HS-27A (cell line): ENCODE measurements around the gene SCLY.
A peak's percentile ranks its signal among the peaks of the same experiment; 100 is the strongest.

Source experiments
- DNase-seq: peaks from one replicate; pipeline ENCODE4 v3.0.0-alpha.2; 2012; ENCODE audit warnings: low read depth, missing footprints

SCLY gene

DNA sequence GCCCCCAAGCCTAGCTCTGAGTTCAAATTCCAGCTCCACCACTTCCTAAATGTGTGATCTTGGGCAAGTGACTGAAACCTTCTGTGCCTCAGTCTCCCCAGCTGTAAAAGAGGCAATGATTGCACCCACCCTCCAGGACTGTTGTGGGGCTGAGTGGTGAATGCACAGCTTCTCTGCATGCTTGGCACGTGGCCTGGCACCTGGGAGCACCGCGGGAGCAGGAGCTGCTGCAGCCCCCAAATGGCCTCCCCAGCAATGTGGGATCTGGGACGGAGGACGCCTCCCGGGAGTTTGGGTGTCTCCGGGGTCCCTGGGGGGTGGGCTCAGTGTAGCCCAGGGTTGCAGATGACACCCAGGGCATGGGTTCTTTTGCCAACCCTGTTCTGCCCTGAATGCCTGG lies 79.2 kb downstream of the SCLY start:
- DNase-seq: no peak

DNA sequence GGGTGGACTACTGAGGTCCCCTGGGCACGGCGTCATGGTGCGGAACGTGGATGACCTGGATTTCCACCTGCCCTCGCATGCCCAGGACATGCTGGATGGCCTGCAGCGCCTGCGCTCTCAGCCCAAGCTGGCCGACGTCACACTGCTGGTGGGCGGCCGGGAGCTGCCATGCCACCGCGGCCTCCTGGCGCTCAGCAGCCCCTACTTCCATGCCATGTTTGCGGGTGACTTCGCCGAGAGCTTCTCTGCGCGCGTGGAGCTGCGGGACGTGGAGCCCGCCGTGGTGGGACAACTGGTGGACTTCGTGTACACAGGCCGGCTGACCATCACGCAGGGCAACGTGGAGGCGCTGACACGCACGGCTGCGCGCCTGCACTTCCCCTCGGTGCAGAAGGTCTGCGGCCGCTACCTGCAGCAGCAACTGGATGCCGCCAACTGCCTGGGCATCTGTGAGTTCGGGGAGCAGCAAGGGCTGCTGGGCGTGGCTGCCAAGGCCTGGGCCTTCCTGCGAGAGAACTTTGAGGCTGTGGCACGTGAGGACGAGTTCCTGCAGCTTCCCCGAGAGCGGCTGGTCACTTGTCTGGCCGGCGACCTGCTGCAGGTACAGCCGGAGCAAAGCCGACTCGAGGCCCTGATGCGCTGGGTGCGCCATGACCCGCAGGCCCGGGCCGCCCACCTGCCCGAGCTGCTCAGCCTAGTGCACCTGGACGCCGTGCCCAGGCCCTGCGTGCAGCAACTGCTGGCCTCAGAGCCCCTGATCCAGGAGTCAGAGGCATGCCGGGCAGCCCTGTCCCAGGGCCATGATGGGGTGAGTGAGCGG lies 80.1 kb downstream of the SCLY start:
- DNase-seq: no peak

DNA sequence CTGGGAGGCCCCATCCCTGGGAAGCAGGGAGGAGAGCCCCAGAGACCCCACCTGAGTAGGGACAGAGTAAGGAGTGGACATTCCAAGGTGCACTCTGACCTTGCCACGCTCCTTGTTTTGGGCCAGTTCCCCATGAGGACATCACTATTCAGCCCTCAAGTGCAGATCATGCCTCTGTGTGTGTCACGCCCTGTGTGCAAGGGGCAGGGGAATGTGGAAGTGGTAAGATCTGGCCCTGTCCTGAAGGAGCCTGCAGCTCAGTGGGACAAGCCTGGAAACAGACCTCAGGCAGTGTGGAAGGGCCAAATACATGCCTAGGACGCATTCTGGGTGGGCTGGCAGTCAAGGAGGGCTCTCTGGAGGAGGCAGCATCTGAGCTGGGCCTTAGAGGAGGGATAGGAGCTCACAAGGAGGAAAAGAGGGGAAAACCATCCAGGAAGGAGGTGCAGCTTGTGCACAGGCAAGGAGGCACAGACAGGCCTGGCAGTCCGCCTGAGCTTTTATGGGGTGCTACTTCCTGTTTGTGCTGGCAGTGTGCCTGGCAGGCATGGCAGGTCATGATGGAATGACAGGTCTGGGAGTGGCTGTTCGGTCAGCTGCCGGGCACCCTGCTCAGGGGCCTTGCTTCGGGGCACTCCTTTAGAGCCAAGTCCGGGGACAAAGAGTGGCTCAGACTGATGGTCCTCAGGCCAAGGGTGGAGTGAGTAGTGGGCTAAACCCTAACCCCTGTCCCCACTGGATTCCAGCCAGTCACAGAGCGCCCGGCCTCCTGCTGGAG lies 80.9 kb downstream of the SCLY start:
- no peak for DNase-seq

DNA sequence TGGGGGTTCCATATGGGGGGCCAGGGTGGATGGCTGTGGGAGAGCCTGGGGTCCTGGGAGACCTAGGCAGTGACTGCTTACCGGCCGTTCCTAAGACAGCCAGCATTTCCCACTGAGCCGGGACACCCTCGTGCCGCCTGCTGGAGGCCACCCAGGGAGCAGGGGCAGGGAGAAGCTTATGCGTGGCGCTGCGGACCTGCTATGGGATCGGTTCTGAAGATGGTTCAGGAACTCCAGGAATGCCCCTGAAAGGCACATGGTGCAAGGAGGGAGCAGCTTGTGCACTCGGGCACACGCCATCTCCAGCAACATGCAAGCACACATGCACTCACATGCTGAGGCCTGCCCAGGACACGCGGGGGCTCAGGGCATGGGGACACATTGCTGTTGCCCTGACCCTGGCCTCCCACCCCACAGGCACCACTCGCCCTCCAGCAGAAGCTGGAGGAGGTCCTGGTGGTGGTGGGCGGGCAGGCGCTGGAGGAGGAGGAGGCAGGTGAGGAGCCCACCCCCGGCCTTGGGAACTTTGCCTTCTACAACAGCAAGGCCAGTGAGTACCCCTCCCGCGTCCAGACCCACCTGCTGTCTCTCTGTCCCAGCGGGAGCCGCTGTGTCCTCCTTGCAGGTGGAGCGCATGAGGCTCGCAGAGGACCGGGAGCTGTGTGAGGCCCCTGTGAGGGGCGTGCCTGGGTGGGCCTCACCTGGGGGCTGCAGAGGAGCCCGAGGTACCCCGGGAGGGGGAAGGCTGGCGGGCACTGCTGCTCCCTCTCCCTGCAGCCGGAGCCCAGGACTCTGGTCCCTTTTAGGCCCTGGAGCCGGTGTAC lies 81.8 kb downstream of the SCLY start:
- no peak for DNase-seq

GRCh38 chr2:238143239-238143951 lies 82.6 kb downstream of the SCLY start:
- peak; percentile 14 for DNase-seq

DNA sequence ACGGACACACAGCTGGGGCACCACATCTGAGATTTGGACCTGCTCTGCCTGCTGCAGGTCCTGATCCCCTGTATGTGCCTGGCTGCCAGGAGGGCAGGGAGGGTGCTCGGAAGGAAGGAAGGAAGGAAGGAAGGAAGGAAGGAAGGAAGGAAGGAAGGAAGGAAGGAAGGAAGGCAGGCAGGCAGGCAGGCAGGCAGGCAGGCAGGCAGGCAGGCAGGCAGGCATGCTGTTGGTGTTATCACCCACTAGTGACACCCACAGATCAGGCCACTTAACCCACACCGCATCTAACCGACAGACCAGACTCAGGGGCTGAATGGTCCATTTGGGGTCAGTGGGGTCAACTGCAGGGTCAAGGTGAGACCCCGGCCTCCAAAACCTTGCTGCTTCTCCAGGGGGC lies 83.5 kb downstream of the SCLY start:
- no peak for DNase-seq

- no peak for DNase-seq
Measured at GRCh38 chr2:238145046-238145445, 84.2 kb downstream of the SCLY start.

DNA sequence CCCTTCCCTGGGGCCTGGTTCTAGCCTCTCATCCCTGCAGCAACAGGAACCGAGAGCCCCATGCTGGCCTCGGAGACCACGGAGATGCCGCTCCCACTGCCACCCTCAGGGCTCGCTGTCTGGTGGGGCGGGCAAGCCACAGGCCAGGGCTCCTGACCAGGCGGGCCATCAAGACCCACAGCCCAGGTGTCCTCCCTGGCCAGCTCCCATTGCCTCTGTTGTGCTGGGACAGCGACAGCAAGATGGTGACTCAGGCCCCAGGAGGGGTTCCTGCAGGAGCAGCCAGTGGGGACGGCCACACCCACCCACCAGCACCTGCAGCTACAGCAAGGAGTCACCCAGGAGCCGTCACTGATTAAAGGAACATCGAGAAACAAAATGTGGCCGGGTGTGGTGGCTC lies 85.0 kb downstream of the SCLY start:
- no peak for DNase-seq

DNA sequence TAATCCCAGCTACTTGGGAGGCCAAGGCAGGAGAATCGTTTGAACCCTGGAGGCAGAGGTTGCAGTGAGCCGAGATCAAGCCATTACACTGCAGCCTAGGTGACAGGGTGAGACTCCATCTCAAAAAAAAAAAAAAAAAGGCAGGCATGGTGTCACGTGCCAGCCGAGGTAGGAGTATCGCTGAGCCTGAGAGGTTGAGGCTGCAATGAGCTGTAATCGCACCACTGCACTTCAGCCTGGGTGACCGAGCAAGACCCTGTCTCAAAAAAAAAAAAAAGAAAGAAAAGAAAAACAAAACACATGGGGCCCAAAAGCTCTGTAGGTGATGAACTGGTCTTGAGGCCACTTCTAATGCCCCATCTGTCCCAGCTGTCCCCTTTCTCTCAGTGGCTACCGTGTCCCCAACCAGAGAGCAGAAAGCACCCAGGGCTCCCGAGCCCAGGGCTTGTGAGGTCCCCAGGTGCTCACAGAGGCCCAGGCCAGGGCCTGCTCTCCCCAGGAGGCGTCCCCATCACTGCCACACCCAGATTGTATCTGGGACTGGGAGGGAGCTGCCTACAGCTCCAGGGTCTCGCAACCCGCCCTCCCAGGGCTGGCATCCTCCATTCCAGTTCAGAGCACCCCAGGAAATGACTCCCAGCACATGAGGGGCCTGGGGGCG lies 86.2 kb downstream of the SCLY start:
- no peak for DNase-seq

DNA sequence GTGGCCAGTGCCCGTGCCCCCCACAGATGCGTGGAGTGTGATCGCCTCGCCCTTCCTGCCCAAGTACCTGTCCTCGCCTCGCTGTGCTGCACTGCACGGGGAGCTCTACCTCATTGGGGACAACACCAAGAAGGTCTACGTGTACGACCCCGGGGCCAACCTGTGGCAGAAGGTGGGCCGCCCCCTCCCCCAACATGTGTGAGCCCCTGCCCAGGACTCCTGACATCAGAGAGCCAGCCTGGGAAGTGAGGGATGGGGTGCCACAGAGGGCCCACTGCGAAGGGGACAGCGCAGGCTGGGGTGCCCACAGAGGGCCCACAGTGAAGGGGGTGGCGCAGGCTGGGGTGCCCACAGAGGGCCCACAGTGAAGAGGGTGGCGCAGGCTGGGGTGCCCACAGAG lies 88.2 kb downstream of the SCLY start:
- DNase-seq: no peak
